GM23248 (cell line): ENCODE measurements around the gene UGT2B15.

Experiments used
- EZH2 ChIP-seq: fragments of 200-600 bp; sonication (generic); IDR thresholded peaks from 2 replicates; pipeline ENCODE4 v1.6.1; 2018; ENCODE audit warnings: antibody characterized with exemption, mild to moderate bottlenecking; ENCODE audit not compliant: insufficient read depth, poor library complexity, severe bottlenecking
- EZH2phosphoT487 ChIP-seq: fragments of 200-600 bp; sonication (generic); IDR thresholded peaks from 2 replicates; pipeline ENCODE4 v1.6.1; 2018; ENCODE audit warnings: antibody characterized with exemption, moderate library complexity, mild to moderate bottlenecking, low read depth; ENCODE audit not compliant: insufficient read depth

DNA sequence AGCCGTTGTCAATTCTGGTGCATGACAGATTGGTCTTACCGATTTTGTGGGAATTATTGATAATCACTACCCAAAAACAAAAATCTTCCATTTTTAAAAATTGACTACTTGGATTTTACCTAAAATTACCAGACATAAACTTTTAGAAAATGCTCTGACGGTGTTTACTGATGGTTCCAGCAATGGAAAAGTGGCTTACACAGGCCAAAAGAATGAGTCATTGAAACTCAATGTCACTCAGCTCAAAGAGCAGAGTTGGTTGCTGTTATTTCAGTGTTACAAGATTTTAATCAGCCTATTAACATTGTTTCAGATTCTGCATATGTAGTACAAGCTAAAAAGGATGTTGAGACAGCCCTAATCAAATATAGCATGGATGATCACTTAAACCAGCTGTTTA, 71.3 kb downstream of the UGT2B15 start:
- no peak for TF ChIP-seq EZH2
- TF ChIP-seq EZH2phosphoT487, result no peak
